GM12892 (cell line): ENCODE data around the gene HCRT.

ENCODE experiments used
- POLR2A ChIP-seq: IDR thresholded peaks from 2 replicates; pipeline ENCODE4 v1.6.1; 2011; ENCODE audit warnings: low read depth, low read length, control low read depth
- POLR2AphosphoS5 ChIP-seq: IDR thresholded peaks from 2 replicates; pipeline ENCODE4 v1.6.1; 2011; ENCODE audit warnings: low read depth, low read length, control low read depth

DNA sequence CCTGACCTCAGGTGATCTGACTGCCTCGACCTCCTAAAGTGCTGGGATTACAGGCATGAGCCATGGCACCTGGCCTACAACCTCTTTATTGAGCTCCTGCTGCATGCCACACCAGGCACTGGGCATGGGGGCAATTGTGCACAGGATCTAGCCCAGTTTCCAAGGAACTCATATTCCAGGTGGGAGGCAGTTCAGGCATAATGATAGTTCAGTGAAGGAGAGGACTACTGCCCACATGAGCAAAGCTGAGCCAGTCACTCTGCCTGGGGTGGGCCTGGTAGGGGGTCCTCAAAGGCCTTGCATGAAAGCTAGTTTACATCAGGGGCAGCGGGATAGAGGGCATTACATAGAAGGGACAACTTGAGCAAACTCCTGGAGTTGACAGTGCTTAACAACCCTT, 2.6 kb upstream of the HCRT start:
- TF ChIP-seq POLR2AphosphoS5 (no peak), POLR2A (no peak)
